Measurements from ENCODE around the gene HSPB8.
"Not testable (repeated sequence)": the region's sequence is repeated elsewhere in the genome, so short reads cannot be mapped to it uniquely, and the experiment has no call there.

HSPB8 gene

GRCh38 chr12:119206348-119207062, 27.8 kb downstream of the HSPB8 start:
- DNase-seq (ENCODE audit: low read depth in 2 of 2), result no peak

DNA sequence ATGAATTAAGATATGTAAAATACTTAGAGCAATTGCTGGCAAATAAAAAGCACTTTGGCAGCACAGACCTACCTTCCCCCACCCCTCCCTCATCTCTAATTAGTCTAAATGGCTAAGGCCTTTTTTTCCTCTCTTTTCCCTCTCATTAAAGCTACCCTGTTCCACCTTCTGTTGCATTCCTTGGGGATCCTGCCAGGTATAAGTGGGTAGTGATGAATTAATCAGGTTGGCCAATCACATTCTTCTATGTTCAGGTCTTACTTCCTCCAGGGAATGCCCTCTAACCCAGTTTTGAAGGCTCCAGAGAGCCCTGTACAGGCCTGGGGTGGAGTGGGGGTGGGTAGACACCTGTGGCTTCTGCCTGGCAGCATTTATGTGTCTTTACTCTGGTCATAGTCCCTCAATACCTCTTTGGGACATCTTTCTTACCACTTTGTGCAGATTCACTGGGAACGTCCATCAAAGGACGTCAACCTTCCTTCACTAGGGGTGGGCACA, 28.4 kb downstream of the HSPB8 start:
- DNase-seq (ENCODE audit: low read depth in 2 of 2), result no peak

- DNase-seq (ENCODE audit: low read depth in 2 of 2), result no peak
These were observed 29.9 kb downstream of the HSPB8 start for GRCh38 chr12:119208626-119209061.

- DNase-seq (ENCODE audit: low read depth in 2 of 2), result no peak
These were observed 33.2 kb downstream of the HSPB8 start for GRCh38 chr12:119211884-119212283.

DNA sequence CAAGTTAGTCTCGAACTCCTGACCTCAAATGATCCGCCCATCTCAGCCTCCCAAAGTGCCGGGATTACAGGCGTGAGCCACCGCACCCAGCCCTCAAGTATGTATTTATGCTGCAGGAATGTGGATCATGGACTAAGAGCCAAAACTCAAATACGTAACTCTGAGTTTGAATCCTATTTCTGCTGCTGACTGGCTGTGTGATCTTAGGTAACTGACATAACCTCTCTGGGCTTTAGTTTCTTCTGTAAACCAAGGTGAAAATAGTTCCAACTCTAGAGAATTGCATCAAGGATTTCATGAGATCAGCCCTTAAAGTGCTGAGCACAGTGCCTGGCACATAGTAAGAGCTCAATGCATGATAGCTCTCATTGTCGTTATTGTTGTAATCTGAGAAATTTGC, 37.4 kb downstream of the HSPB8 start:
- no peak for DNase-seq (ENCODE audit: low read depth in 2 of 2)

DNA sequence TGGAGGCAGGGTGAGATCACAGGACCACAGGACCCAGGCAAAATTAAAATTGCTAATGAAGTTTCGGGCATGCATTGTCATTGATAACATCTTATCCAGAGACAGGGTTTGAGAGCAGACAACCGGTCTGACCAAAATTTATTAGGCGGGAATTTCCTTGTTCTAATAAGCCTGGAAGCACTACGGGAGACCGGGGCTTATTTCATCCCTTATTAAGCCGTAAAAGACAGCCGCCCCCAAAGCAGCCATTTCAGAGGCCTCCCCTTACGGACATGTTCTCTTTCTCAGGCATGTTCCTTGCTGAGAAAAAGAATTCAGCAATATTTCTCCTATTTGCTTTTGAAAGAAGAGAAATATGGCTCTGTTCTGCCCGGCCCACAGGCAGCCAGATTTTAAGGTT, 40.1 kb downstream of the HSPB8 start:
- not testable (repeated sequence) for DNase-seq (ENCODE audit: low read depth in 2 of 2)

DNA sequence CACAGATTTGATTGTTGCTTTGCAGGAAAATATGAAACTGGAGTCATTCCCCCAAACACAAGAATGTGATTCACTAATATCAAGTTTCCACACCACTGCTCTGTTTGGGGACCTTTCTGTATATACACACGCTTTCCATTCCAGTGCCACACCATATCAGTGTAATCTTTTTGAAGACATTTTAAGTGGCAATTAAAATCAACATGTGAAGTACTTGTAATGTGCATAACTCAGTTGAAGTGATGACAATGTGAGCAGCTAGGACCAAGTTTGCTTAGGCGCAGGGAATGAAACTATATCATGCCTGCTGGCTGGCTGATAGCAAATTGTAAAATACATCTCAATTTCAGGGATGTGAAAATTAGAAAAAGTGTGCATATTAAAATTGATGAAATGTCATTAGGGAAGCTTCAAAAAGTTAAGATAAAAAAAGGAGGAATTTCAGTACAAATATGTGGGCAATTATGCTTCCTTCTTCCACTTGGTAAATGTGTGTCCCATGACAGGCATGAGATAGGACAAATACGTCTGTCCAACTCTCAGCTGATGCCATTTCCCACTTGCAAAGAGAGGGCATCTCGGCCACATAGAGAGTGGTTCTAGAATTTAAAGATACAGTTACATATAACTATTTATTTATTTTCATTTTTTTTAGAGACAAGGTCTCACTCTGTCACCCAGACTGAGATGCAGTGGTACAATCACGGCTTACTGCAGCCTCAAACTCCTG, 43.7 kb downstream of the HSPB8 start:
- DNase-seq (ENCODE audit: low read depth in 2 of 2), result no peak

DNA sequence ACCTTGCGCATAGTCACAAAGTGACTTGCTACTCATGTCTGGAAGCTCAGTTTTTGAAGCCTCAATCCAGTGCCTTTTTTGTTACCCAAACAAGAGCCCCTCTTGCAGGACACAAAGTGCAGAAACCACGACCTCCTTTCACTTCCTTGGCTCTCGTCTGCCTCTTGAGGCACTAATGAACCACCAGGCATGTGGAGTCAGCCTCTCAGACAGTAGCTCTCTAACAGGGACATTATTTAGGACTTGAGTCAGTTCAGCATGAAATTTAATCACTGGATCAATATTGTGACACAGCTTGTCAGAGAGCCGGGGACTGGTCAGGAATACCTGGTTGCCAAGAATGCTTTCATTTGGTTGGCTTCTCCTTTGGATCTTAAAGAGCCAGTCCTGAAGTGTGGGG, 46.7 kb downstream of the HSPB8 start:
- no peak for DNase-seq (ENCODE audit: low read depth in 2 of 2)

- DNase-seq (ENCODE audit: low read depth in 2 of 2), result no peak
These were observed 48.6 kb downstream of the HSPB8 start for GRCh38 chr12:119227292-119227691.

DNA sequence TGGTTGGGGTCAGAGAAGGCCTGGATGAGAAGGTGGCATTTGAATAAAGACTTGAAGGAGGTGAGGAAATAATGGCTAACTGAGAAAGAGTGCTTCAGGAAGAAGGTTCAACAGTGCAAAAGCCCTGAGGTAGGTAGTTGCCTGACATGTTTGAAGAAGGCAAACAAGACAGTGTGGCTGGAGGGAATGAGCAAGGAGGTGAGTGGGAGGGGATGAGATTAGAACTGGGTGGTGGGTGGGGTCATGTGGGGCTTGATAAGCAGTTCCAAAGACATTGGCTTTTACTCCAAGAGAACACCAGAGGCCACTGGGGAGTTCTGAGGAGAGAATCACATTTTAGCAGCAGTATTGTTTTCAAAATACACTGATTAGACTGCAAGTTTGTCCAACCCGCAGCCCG, 50.5 kb downstream of the HSPB8 start:
- DNase-seq (ENCODE audit: low read depth in 2 of 2), result no peak

DNA sequence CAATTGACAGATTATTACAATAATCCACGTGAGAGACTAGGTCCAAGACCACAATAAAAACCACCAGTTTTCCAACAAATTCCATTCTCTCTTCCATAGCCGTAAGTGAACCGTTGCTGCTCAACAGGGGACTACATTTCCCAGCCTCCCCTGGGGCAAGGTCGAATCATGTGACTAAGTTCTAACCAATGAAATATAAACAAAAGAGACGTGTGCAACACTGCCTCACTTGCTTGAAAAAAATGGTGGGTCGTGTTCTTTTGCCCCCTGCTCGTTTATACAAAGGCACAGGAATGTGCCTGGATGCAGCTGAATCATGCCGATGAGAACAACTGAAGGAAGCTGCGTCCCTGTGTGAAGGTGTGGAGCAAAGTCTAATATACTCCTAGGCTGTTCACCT, 51.1 kb downstream of the HSPB8 start:
- no peak for DNase-seq (ENCODE audit: low read depth in 2 of 2)

GRCh38 chr12:119230807-119231206, 52.1 kb downstream of the HSPB8 start:
- DNase-seq (ENCODE audit: low read depth in 2 of 2), result no peak

DNA sequence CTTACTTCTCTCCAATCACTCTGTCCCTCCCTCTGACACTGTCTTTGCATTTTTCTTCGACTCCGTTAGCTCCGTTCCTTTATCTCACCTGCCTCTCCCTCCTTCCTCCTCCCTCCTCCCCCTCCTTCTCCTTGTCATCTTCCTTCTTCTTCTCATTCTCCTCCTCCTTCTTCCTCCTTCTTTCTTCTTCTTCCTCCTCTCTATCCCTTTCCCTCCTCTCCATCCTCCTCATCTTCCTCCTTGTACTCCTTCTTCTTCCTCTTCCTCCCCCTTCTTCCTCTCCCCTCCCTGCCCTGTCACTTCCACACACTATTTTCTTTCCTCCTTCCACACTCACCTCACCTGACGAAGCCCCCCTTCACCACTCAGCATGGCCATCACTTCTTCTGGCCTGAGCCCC, 53.0 kb downstream of the HSPB8 start:
- no peak for DNase-seq (ENCODE audit: low read depth in 2 of 2)

DNA sequence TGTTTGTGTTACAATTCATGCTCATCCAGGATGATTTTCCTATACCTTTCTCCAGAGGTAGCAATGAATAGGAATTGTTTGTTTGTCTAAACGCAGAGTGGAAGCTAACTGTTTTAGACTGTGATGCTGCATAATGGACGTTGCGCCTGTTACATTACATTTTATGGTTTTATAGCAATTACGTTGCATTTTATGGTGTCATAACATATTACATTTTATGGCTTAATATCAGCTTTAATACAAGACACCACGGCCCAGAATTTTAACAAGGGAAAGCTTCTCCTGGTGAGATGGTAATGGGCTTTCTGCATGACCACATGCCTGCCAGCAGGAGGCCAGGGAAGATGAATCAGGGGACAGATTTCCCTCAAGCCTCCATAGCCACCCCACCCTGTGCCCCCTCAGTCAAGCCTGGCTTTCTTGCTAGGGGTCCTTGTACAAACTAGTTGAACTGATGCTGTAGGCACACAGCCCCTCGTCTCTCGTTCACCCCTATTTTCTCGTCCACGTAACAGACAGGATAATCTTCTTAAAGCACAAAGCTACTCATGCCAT, 56.5 kb downstream of the HSPB8 start:
- DNase-seq (ENCODE audit: low read depth in 2 of 2), result no peak

GRCh38 chr12:119236372-119236771, 57.6 kb downstream of the HSPB8 start:
- no peak for DNase-seq (ENCODE audit: low read depth in 2 of 2)

- DNase-seq (ENCODE audit: low read depth in 2 of 2), result no peak
These were observed 60.3 kb downstream of the HSPB8 start for GRCh38 chr12:119239040-119239439.

DNA sequence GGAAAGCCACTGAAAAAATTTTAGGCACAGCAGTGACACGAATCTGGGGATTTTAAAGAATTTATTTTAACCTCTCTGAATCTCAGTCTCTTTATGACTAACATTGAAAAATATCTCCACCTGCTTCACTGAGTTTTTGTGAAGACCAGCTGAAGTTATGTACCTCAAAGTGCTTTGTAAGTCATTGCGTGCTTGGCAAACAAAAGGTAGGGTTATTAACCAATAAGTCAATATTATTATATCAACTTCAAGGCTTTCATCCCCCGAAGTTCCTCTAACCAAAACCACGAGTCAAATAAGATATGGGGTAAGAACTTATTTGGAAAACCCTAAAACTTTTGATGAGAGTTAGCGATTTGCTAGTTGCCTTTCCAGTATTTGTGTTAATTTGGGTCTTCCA, 62.3 kb downstream of the HSPB8 start:
- DNase-seq (ENCODE audit: low read depth in 2 of 2), result no peak

DNA sequence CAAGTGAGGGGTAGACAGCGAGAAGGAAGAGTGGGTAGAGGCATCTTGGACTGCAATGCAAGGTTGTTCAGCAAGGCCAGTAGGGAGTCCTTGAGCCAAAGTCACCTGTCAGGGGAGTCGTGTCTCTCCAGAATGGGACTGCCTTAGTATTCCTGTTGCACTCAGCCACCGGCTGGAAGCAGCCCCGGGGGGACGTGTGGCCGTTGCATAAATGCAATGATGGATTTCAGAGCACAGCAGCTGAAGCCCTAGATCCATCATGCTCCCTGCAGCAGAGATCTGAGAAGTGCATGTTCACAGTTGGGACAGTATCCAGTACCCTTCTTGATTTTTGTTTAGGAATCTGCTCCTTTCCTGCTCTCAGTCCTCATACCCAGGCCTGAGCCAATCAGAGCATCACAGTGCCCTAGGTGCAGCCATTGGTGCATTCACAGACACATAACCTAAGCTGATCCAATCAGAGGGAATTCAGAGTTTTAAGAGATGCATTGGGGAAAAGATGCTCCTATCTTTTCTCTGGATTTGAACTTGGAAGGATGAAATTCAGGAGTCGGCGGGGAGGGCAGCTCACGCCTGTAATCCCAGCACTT, 62.9 kb downstream of the HSPB8 start:
- DNase-seq (ENCODE audit: low read depth in 2 of 2), result no peak
